ENCODE results near the gene JOSD1. TPM values are rescaled to one million over a fixed set of nuclear protein-coding genes. Genes with fewer than 3 reads are reported as not detected.

Gene JOSD1
- total RNA-seq, 2 experiments from 2014 or later = 303 to 307 TPM

DNA sequence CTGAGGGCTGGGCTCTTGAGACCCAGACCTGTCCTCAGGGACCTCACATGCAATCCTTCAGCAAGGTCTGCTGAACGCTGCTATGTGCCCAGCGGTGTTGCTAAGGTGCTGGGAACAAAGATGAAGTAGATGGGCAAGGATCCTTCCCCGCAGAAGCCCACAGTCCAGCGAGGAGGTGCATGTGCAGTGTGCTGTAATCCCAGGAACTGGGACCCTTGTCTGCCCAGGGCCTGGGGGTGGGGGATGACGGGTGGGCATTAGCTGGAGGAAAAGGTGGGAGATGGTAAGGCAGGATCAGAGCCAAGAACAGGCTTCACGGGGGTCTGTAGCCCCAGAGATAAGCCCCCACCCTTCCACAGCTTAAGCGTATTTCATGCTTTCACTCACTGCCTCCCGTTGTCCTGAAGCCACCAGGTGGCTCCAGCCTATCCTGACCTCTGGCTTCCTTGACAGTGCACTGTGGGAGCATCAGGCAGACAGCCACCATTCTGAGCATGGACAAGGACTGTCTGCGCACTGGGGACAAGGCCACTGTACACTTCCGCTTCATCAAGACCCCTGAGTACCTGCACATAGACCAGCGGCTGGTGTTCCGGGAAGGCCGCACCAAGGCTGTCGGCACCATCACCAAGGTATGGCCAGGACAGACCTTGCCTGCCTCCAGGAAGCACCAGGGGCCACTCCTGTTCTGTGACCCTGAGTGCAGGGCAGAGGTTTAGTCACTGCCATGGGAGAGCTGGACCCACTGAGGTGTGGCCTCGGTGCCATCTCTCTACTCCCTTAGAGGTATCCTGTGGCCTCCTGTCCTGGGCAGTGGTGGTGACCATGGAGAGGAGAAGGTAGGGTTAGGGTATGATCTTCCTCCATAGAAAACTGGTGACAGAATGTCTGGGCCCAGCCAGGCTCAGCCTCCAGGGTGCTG is 27.0 kb upstream of the JOSD1 start:
- Histone ChIP-seq H3K27ac (ENCODE audit: low read depth in 1 of 2, low read length in 2 of 2) (no peak overlapping the region), H3K9me3 (ENCODE audit: control insufficient read depth in 1 of 2, insufficient read depth in 1 of 2, low read length in 2 of 2) (no peaks in the 10 kb centered on the region), H3K4me3 (ENCODE audit: low read length) (no peak overlapping the region), H3K27me3 (ENCODE audit: control insufficient read depth in 1 of 2, insufficient read depth in 2 of 2, low read length in 2 of 2) (no peaks in the 10 kb centered on the region), H3K36me3 (ENCODE audit: insufficient read depth, low read length) (peaks cover 88% of the 10 kb centered on the region), H3K4me1 (ENCODE audit: insufficient read depth, low read length) (peaks cover 15% of the 10 kb centered on the region)
- intact Hi-C loops (cut with DNase I, micrococcal nuclease) = no loop called here
- peak in 1 of 14 experiments; percentile 23 for DNase-seq
- Mint-ChIP-seq H3K9me3 (no peaks in the 10 kb centered on the region), H3K36me3 (ENCODE audit: low read depth) (peaks cover 97% of the 10 kb centered on the region), H3K4me1 (ENCODE audit: low read depth) (peaks cover 27% of the 10 kb centered on the region), H3K4me3 (no peak overlapping the region), H3K27me3 (no peaks in the 10 kb centered on the region), H3K27ac (peak overlapping the region; percentile 56)
- no peak for TF ChIP-seq CTCF (IDR thresholded peaks at IDR 0.05)
- no peak for ATAC-seq (ENCODE audit: poor library complexity)
- ChIA-PET POLR2A (interaction anchor here (21.7 kb wide), 1 partner anchor 24 kb away, joined by 752 read pairs; the partner anchor contains the start of gene SUN2), CTCF (no interaction called here)

DNA sequence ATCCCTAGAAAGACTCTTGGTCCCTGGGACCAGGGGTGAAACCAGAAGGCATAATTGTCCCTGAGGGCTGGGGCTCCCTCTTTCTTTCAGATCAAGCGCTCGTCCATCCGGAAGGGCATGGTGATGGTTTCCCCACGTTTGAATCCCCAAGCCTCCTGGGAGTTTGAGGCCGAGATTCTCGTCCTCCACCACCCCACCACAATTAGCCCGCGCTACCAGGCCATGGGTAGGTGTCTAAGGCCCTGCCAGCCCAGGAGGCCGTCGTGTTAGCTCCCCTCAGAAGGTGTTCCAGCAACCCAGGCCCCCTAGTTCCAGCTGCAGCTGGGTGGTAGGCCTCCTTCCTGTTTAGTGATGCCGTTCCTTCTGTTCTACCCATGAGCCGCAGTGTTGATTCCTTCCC is 26.4 kb upstream of the JOSD1 start:
- peaks cover 97% of the 10 kb centered on the region for H3K36me3 Mint-ChIP-seq (ENCODE audit: low read depth)
- H3K27me3 Mint-ChIP-seq = no peaks in the 10 kb centered on the region
- DNase-seq (peak in 1 of 14 experiments; percentile 29), ATAC-seq (ENCODE audit: poor library complexity) (no peak)
- no peaks in the 10 kb centered on the region for H3K9me3 ChIP-seq (ENCODE audit: control insufficient read depth in 1 of 2, insufficient read depth in 1 of 2, low read length in 2 of 2)
- no peak overlapping the region for H3K4me3 ChIP-seq (ENCODE audit: low read length)
- no peak overlapping the region for H3K27ac ChIP-seq (ENCODE audit: low read depth in 1 of 2, low read length in 2 of 2)
- intact Hi-C loops (cut with DNase I, micrococcal nuclease) = no loop called here
- H3K9me3 Mint-ChIP-seq = no peaks in the 10 kb centered on the region
- no peak overlapping the region for H3K4me3 Mint-ChIP-seq
- H3K27me3 ChIP-seq (ENCODE audit: control insufficient read depth in 1 of 2, insufficient read depth in 2 of 2, low read length in 2 of 2) = no peaks in the 10 kb centered on the region
- H3K4me1 ChIP-seq (ENCODE audit: insufficient read depth, low read length) = peaks cover 9% of the 10 kb centered on the region
- TF ChIP-seq CTCF (IDR thresholded peaks at IDR 0.05) = no peak
- POLR2A ChIA-PET = interaction anchor here (1.5 to 21.7 kb wide), 3 partner anchors 7 to 25 kb away, joined by 3 to 752 read pairs (median 48); partner anchors contain the start of gene SUN2
- CTCF ChIA-PET = no interaction called here
- peak overlapping the region; percentile 51 for H3K27ac Mint-ChIP-seq
- H3K4me1 Mint-ChIP-seq (ENCODE audit: low read depth) = peaks cover 20% of the 10 kb centered on the region
- peaks cover 94% of the 10 kb centered on the region for H3K36me3 ChIP-seq (ENCODE audit: insufficient read depth, low read length)

DNA sequence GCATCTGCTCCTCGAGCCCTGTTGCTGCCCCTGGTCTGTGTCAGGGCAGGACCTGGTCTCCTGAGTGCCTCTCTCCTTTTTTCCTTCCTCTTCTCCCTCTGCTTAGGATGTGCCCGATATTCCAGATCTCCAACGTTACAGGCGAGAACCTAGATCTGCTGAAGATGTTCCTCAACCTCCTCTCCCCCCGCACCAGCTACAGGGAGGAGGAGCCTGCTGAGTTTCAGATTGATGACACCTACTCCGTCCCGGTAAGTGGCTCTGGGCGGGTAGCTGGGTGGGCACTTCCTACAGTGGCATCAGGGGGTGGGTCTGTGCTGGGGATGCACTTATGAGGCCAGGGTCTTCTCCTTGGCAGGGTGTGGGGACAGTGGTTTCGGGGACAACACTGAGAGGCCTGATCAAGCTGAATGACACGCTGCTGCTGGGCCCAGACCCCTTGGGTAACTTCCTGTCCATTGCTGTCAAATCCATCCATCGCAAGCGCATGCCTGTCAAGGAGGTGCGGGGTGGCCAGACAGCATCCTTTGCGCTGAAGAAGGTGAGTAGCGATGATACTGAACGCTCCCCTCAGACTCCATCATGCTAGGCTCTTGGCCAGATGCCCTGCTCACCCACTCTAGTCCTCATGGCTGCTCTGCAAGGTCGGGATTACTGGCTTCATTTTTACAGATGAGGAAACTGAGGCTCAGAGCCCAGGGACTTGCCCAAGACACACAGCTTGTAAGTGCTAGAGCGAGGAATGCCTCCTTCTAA is 25.3 kb upstream of the JOSD1 start:
- DNase-seq (no peak), ATAC-seq (ENCODE audit: poor library complexity) (no peak)
- ChIA-PET CTCF (interaction anchor here (0.7 to 2.0 kb wide), 3 partner anchors 8 to 32 kb away, joined by 4 to 20 read pairs (median 6); no protein-coding TSS in a partner anchor), POLR2A (interaction anchor here (1.5 to 21.7 kb wide), 3 partner anchors 8 to 26 kb away, joined by 3 to 752 read pairs (median 48); partner anchors contain the start of gene SUN2)
- no peak overlapping the region for H3K4me3 Mint-ChIP-seq
- peaks cover 100% of the 10 kb centered on the region for H3K36me3 ChIP-seq (ENCODE audit: insufficient read depth, low read length)
- intact Hi-C loops (cut with DNase I, micrococcal nuclease) = no loop called here
- H3K9me3 ChIP-seq (ENCODE audit: control insufficient read depth in 1 of 2, insufficient read depth in 1 of 2, low read length in 2 of 2) = no peaks in the 10 kb centered on the region
- peak overlapping the region; percentile 78 for H3K27ac Mint-ChIP-seq
- H3K27ac ChIP-seq (ENCODE audit: low read depth in 1 of 2, low read length in 2 of 2) = no peak overlapping the region
- H3K27me3 Mint-ChIP-seq = no peaks in the 10 kb centered on the region
- no peaks in the 10 kb centered on the region for H3K9me3 Mint-ChIP-seq
- peaks cover 100% of the 10 kb centered on the region for H3K36me3 Mint-ChIP-seq (ENCODE audit: low read depth)
- H3K4me1 ChIP-seq (ENCODE audit: insufficient read depth, low read length) = peaks cover 4% of the 10 kb centered on the region
- TF ChIP-seq CTCF (IDR thresholded peaks at IDR 0.05) = no peak
- H3K4me3 ChIP-seq (ENCODE audit: low read length) = no peak overlapping the region
- H3K4me1 Mint-ChIP-seq (ENCODE audit: low read depth) = peaks cover 19% of the 10 kb centered on the region
- H3K27me3 ChIP-seq (ENCODE audit: control insufficient read depth in 1 of 2, insufficient read depth in 2 of 2, low read length in 2 of 2) = no peaks in the 10 kb centered on the region

Data from CD4-positive, alpha-beta T cell (primary cell).